ENCODE measurements around the gene MKLN1. TPM values are rescaled to one million over a fixed set of nuclear protein-coding genes. Genes with fewer than 3 reads are reported as not detected.

Gene MKLN1
- polyA plus RNA-seq, 4 donors, result 7.9 to 32.6 (median 17.8) TPM

DNA sequence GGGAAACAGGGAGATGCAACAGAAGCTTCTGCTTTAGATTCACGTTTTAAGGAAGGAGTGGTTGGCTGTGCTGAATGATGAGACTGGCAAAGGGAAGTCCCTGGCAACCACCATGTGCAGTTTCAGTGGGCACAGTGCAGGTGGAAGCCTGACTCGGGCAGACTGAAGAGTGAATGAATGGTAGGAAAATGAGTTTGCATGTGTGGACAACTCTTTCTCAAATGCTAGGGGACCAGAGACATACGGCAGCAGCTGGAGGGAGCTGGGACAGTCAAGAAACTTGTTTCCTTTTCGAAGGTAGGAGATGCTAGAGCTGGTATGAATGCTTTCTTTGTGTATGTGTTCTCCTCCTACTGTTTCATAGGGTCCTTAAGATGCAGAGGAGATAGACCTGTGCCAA is 199.8 kb downstream of the MKLN1 start:
- Histone ChIP-seq H3K4me3 (ENCODE audit: low read depth in 1 of 3, low read length in 3 of 3) (no peak overlapping the region), H3K4me1 (ENCODE audit: control insufficient read depth in 3 of 3, insufficient read depth in 2 of 3, low read depth in 1 of 3, low read length in 2 of 3) (no peaks in the 10 kb centered on the region), H3K27me3 (ENCODE audit: control insufficient read depth in 3 of 3, insufficient read depth in 3 of 3, low read length in 3 of 3) (no peaks in the 10 kb centered on the region), H3K27ac (ENCODE audit: low read depth in 1 of 3, low read length in 2 of 3) (no peak overlapping the region), H3K9me3 (ENCODE audit: control insufficient read depth in 2 of 2, insufficient read depth in 1 of 2, low read depth in 1 of 2, low read length in 1 of 2) (no peaks in the 10 kb centered on the region), H3K36me3 (ENCODE audit: control insufficient read depth in 3 of 3, insufficient read depth in 2 of 3, low read depth in 1 of 3, low read length in 3 of 3) (no peaks in the 10 kb centered on the region)
- 48 to 61% (median 53%) methylated on average over 4 of the region's 4 CpGs for WGBS, 3 donors
- FAIRE-seq, result no peak
- no peak for DNase-seq

GRCh38 chr7:131529179-131529578 is 201.5 kb downstream of the MKLN1 start:
- WGBS, 3 donors, result 55 to 64% (median 62%) methylated on average over 3 of the region's 3 CpGs
- FAIRE-seq (no peak), DNase-seq (no peak)
- no peak overlapping the region for H3K27ac ChIP-seq (ENCODE audit: low read depth in 1 of 3, low read length in 2 of 3)
- no peaks in the 10 kb centered on the region for H3K4me1 ChIP-seq (ENCODE audit: control insufficient read depth in 3 of 3, insufficient read depth in 2 of 3, low read depth in 1 of 3, low read length in 2 of 3)
- no peaks in the 10 kb centered on the region for H3K9me3 ChIP-seq (ENCODE audit: control insufficient read depth in 2 of 2, insufficient read depth in 1 of 2, low read depth in 1 of 2, low read length in 1 of 2)
- H3K4me3 ChIP-seq (ENCODE audit: low read depth in 1 of 3, low read length in 3 of 3), result no peak overlapping the region
- no peaks in the 10 kb centered on the region for H3K36me3 ChIP-seq (ENCODE audit: control insufficient read depth in 3 of 3, insufficient read depth in 2 of 3, low read depth in 1 of 3, low read length in 3 of 3)
- H3K27me3 ChIP-seq (ENCODE audit: control insufficient read depth in 3 of 3, insufficient read depth in 3 of 3, low read length in 3 of 3), result no peaks in the 10 kb centered on the region

GRCh38 chr7:131529617-131530016 is 201.9 kb downstream of the MKLN1 start:
- DNase-seq (no peak), FAIRE-seq (no peak)
- no peaks in the 10 kb centered on the region for H3K9me3 ChIP-seq (ENCODE audit: control insufficient read depth in 2 of 2, insufficient read depth in 1 of 2, low read depth in 1 of 2, low read length in 1 of 2)
- no peak overlapping the region for H3K4me3 ChIP-seq (ENCODE audit: low read depth in 1 of 3, low read length in 3 of 3)
- WGBS, 3 donors, result 87 to 91% (median 91%) methylated on average over 10 to 11 of the region's 11 CpGs
- H3K27ac ChIP-seq (ENCODE audit: low read depth in 1 of 3, low read length in 2 of 3), result no peak overlapping the region
- H3K36me3 ChIP-seq (ENCODE audit: control insufficient read depth in 3 of 3, insufficient read depth in 2 of 3, low read depth in 1 of 3, low read length in 3 of 3), result no peaks in the 10 kb centered on the region
- no peaks in the 10 kb centered on the region for H3K27me3 ChIP-seq (ENCODE audit: control insufficient read depth in 3 of 3, insufficient read depth in 3 of 3, low read length in 3 of 3)
- no peaks in the 10 kb centered on the region for H3K4me1 ChIP-seq (ENCODE audit: control insufficient read depth in 3 of 3, insufficient read depth in 2 of 3, low read depth in 1 of 3, low read length in 2 of 3)

- Histone ChIP-seq H3K27me3 (ENCODE audit: control insufficient read depth in 3 of 3, insufficient read depth in 3 of 3, low read length in 3 of 3) (no peaks in the 10 kb centered on the region), H3K9me3 (ENCODE audit: control insufficient read depth in 2 of 2, insufficient read depth in 1 of 2, low read depth in 1 of 2, low read length in 1 of 2) (no peaks in the 10 kb centered on the region), H3K4me3 (ENCODE audit: low read depth in 1 of 3, low read length in 3 of 3) (no peak overlapping the region), H3K4me1 (ENCODE audit: control insufficient read depth in 3 of 3, insufficient read depth in 2 of 3, low read depth in 1 of 3, low read length in 2 of 3) (no peaks in the 10 kb centered on the region), H3K36me3 (ENCODE audit: control insufficient read depth in 3 of 3, insufficient read depth in 2 of 3, low read depth in 1 of 3, low read length in 3 of 3) (no peaks in the 10 kb centered on the region), H3K27ac (ENCODE audit: low read depth in 1 of 3, low read length in 2 of 3) (no peak overlapping the region)
- 93 to 97% (median 93%) methylated on average over 6 of the region's 6 CpGs for WGBS, 3 donors
- DNase-seq (no peak), FAIRE-seq (no peak)
These were observed 202.5 kb downstream of the MKLN1 start for GRCh38 chr7:131530137-131530536.

DNA sequence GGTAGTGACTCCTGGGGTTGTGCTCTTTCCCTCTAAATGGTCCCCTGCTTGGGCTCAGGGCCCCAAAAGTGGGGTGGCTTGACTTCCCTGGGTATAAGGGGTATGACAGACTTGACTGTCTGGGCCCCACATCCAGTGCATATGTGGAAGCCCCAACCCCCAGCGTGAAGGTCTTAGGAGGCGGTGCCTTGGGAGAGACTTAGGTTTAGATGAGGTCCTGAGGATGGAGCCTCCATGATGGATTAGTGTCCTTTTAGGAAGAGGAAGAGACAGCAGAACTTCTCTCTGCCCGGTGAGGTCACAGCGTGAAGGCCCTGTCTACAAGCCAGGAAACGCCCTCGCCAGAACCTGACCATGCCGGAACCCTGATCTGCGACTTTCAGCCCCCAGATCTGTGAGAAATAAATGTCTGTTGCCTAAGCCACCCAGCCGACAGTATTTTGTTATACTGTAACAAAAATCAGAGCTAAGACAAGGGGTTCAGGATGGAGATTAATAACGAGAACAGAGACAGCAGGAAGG is 205.0 kb downstream of the MKLN1 start:
- 80 to 88% (median 82%) methylated on average over 10 of the region's 10 CpGs for WGBS, 3 donors
- Histone ChIP-seq H3K27me3 (ENCODE audit: control insufficient read depth in 3 of 3, insufficient read depth in 3 of 3, low read length in 3 of 3) (no peaks in the 10 kb centered on the region), H3K4me1 (ENCODE audit: control insufficient read depth in 3 of 3, insufficient read depth in 2 of 3, low read depth in 1 of 3, low read length in 2 of 3) (no peaks in the 10 kb centered on the region), H3K36me3 (ENCODE audit: control insufficient read depth in 3 of 3, insufficient read depth in 2 of 3, low read depth in 1 of 3, low read length in 3 of 3) (no peaks in the 10 kb centered on the region), H3K4me3 (ENCODE audit: low read depth in 1 of 3, low read length in 3 of 3) (no peak overlapping the region), H3K27ac (ENCODE audit: low read depth in 1 of 3, low read length in 2 of 3) (peak overlapping the region in 1 of 3 donors; percentile 64), H3K9me3 (ENCODE audit: control insufficient read depth in 2 of 2, insufficient read depth in 1 of 2, low read depth in 1 of 2, low read length in 1 of 2) (no peaks in the 10 kb centered on the region)
- no peak for DNase-seq
- FAIRE-seq, result no peak

DNA sequence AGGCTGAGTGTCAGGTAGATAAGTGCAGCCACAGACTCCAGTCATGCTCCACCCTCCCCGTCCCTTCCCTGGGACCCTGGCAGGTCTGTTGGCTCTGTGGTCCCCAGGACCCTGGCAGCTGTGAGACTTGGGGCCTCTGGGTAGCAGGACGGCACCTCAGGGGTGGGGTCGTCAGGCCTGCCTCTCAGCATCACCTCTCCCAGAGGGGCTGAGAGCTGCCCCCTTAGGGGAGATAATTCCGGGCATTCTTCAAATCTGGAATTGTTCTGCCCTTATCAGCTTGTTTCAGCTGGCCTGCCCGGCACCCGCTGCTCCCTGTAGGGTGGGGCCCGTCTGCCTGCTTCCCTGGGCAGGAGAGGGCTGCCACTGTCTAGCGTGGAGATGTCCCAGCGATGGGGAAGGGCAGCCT is 205.5 kb downstream of the MKLN1 start:
- no peak for FAIRE-seq
- Histone ChIP-seq H3K4me3 (ENCODE audit: low read depth in 1 of 3, low read length in 3 of 3) (no peak overlapping the region), H3K36me3 (ENCODE audit: control insufficient read depth in 3 of 3, insufficient read depth in 2 of 3, low read depth in 1 of 3, low read length in 3 of 3) (no peaks in the 10 kb centered on the region), H3K4me1 (ENCODE audit: control insufficient read depth in 3 of 3, insufficient read depth in 2 of 3, low read depth in 1 of 3, low read length in 2 of 3) (no peaks in the 10 kb centered on the region), H3K27ac (ENCODE audit: low read depth in 1 of 3, low read length in 2 of 3) (peak overlapping the region in 1 of 3 donors; percentile 64), H3K9me3 (ENCODE audit: control insufficient read depth in 2 of 2, insufficient read depth in 1 of 2, low read depth in 1 of 2, low read length in 1 of 2) (no peaks in the 10 kb centered on the region), H3K27me3 (ENCODE audit: control insufficient read depth in 3 of 3, insufficient read depth in 3 of 3, low read length in 3 of 3) (no peaks in the 10 kb centered on the region)
- WGBS, 3 donors, result 42 to 63% (median 44%) methylated on average over 9 of the region's 9 CpGs
- no peak for DNase-seq

DNA sequence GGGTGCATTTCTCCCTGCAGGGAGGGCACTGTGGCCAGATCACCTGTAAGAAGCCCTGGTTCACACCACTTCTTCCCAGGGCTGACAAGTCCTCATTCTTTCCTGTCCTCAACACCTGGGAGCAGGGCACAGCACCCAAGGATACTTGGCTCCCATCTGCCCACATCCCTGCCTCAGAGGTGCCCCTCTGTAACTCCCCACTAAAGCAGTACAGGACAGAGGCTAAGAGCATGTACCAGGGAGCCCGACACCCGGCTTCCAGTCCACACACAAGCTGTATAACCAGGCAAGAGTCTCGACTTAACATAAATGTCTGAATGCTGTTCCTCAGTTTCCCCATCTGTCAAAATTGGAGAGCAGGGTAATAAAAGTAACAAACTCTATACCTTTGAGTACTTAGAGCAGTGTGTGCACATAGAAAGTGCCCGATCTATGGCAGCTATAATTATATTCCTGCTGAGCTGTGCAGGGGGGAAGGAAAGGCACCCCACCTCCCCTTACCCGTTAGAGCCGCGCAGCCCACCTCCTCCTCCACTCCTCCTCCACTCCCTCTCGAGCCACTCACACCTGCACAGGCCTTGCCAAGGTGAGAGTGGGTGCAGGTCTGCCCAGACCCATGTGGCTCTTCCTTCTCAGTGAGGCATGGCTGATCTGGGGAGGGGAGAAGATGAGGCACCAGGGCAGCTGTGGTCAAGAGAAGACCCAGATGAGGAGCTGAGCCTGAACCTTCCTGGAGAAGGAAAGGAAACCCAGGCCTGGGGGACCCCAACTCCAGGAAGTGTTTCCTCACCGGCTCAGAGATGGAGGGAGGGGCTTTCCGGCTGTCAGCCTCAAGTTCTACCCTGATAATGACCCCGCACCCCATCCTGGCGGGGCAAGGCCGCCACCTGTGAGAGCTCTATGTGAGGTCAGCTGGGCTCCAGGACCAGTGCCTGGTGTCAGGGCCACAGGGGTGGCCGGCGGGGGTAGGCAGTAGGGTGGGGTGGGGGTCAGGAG is 206.2 kb downstream of the MKLN1 start:
- DNase-seq, result no peak
- Histone ChIP-seq H3K27ac (ENCODE audit: low read depth in 1 of 3, low read length in 2 of 3) (peak overlapping the region in 1 of 3 donors; percentile 64), H3K36me3 (ENCODE audit: control insufficient read depth in 3 of 3, insufficient read depth in 2 of 3, low read depth in 1 of 3, low read length in 3 of 3) (no peaks in the 10 kb centered on the region), H3K4me3 (ENCODE audit: low read depth in 1 of 3, low read length in 3 of 3) (no peak overlapping the region), H3K9me3 (ENCODE audit: control insufficient read depth in 2 of 2, insufficient read depth in 1 of 2, low read depth in 1 of 2, low read length in 1 of 2) (no peaks in the 10 kb centered on the region), H3K27me3 (ENCODE audit: control insufficient read depth in 3 of 3, insufficient read depth in 3 of 3, low read length in 3 of 3) (no peaks in the 10 kb centered on the region), H3K4me1 (ENCODE audit: control insufficient read depth in 3 of 3, insufficient read depth in 2 of 3, low read depth in 1 of 3, low read length in 2 of 3) (no peaks in the 10 kb centered on the region)
- WGBS, 3 donors, result 79 to 80% (median 80%) methylated on average over 13 to 15 of the region's 15 CpGs
- no peak for FAIRE-seq

DNA sequence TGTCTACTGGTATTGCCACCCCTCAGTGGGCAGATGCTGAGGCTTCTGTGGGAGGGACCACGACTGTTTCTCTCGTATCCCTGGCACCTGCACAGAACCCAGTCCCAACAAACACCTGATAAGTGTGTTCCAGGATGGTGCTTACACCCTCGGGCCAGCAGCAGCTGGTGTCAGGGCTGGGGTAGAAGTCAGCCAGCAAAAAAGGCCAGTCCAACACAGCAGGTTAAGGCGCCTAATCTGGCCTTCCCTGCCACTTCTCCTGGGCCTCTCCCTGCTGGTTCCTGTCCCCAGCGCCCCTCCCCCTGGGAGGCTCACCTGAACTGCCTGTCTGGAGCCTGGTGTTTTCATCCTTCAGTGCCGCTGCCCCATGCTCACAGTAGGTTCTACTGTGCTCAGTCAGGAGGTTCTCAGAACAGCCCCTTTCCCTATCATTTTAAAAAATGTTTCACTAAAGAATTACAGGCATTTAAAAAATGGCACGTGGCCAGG is 208.7 kb downstream of the MKLN1 start:
- FAIRE-seq (no peak), DNase-seq (no peak)
- no peaks in the 10 kb centered on the region for H3K9me3 ChIP-seq (ENCODE audit: control insufficient read depth in 2 of 2, insufficient read depth in 1 of 2, low read depth in 1 of 2, low read length in 1 of 2)
- no peaks in the 10 kb centered on the region for H3K36me3 ChIP-seq (ENCODE audit: control insufficient read depth in 3 of 3, insufficient read depth in 2 of 3, low read depth in 1 of 3, low read length in 3 of 3)
- H3K4me3 ChIP-seq (ENCODE audit: low read depth in 1 of 3, low read length in 3 of 3), result no peak overlapping the region
- H3K27ac ChIP-seq (ENCODE audit: low read depth in 1 of 3, low read length in 2 of 3), result no peak overlapping the region
- 52 to 73% (median 59%) methylated on average over 7 of the region's 7 CpGs for WGBS, 3 donors
- H3K27me3 ChIP-seq (ENCODE audit: control insufficient read depth in 3 of 3, insufficient read depth in 3 of 3, low read length in 3 of 3), result no peaks in the 10 kb centered on the region
- H3K4me1 ChIP-seq (ENCODE audit: control insufficient read depth in 3 of 3, insufficient read depth in 2 of 3, low read depth in 1 of 3, low read length in 2 of 3), result no peaks in the 10 kb centered on the region
